ENCODE results near the gene UBL3. TPM values are rescaled to one million over a fixed set of nuclear protein-coding genes. Genes with fewer than 3 reads are reported as not detected.

UBL3 gene
- total RNA-seq, 2 donors from 2014 or later = 36.3 to 38.2 TPM

- Histone ChIP-seq H3K4me3 (no peak overlapping the region), H3K9me3 (no peaks in the 10 kb centered on the region), H3K36me3 (no peaks in the 10 kb centered on the region), H3K27ac (no peak overlapping the region), H3K4me1 (replicated peaks) (no peaks in the 10 kb centered on the region), H3K27me3 (replicated peaks; ENCODE audit: insufficient read depth) (no peaks in the 10 kb centered on the region)
- no peak for DNase-seq (ENCODE audit: low spot score)
- TF ChIP-seq CTCF (IDR thresholded peaks at IDR 0.05) (no peak), POLR2AphosphoS5 (IDR thresholded peaks at IDR 0.05) (no peak), POLR2A (IDR thresholded peaks at IDR 0.05) (no peak)
- intact Hi-C loops (cut with DNase I) = no loop called here
- WGBS = 97% methylated on average over 1 of the region's 1 CpG
Observed at GRCh38 chr13:29802621-29803020, 47.8 kb downstream of the UBL3 start.

GRCh38 chr13:29801737-29802305 is 48.6 kb downstream of the UBL3 start:
- no peaks in the 10 kb centered on the region for H3K4me1 ChIP-seq (replicated peaks)
- TF ChIP-seq POLR2A (IDR thresholded peaks at IDR 0.05) (no peak), CTCF (IDR thresholded peaks at IDR 0.05) (no peak), POLR2AphosphoS5 (IDR thresholded peaks at IDR 0.05) (no peak)
- intact Hi-C loops (cut with DNase I) = no loop called here

GRCh38 chr13:29801102-29801501 is 49.3 kb downstream of the UBL3 start:
- intact Hi-C loops (cut with DNase I) = no loop called here
- DNase-seq (ENCODE audit: low spot score) = no peak
- Histone ChIP-seq H3K27ac (no peak overlapping the region), H3K36me3 (no peaks in the 10 kb centered on the region), H3K27me3 (replicated peaks; ENCODE audit: insufficient read depth) (no peaks in the 10 kb centered on the region), H3K4me3 (no peak overlapping the region), H3K9me3 (no peaks in the 10 kb centered on the region), H3K4me1 (replicated peaks) (no peaks in the 10 kb centered on the region)
- no peak for TF ChIP-seq CTCF (IDR thresholded peaks at IDR 0.05)
- no peak for TF ChIP-seq POLR2A (IDR thresholded peaks at IDR 0.05)
- TF ChIP-seq POLR2AphosphoS5 (IDR thresholded peaks at IDR 0.05) = no peak
- 90% methylated on average over 4 of the region's 4 CpGs for WGBS

More at GRCh38 chr13:29801737-29802305, 48.6 kb downstream of the UBL3 start:
- Histone ChIP-seq H3K27me3 (replicated peaks; ENCODE audit: insufficient read depth) (no peaks in the 10 kb centered on the region), H3K36me3 (no peaks in the 10 kb centered on the region), H3K9me3 (no peaks in the 10 kb centered on the region), H3K27ac (no peak overlapping the region), H3K4me3 (no peak overlapping the region)
- WGBS = 92% methylated on average over 4 of the region's 4 CpGs
- DNase-seq (ENCODE audit: low spot score) = no peak

- Histone ChIP-seq H3K36me3 (no peaks in the 10 kb centered on the region), H3K27me3 (replicated peaks; ENCODE audit: insufficient read depth) (no peaks in the 10 kb centered on the region), H3K4me1 (replicated peaks) (no peaks in the 10 kb centered on the region), H3K9me3 (no peaks in the 10 kb centered on the region), H3K27ac (no peak overlapping the region), H3K4me3 (no peak overlapping the region)
- intact Hi-C loops (cut with DNase I) = no loop called here
- TF ChIP-seq POLR2AphosphoS5 (IDR thresholded peaks at IDR 0.05) = no peak
- TF ChIP-seq POLR2A (IDR thresholded peaks at IDR 0.05) = no peak
- TF ChIP-seq CTCF (IDR thresholded peaks at IDR 0.05) = no peak
- 94% methylated on average over 5 of the region's 6 CpGs for WGBS
- no peak for DNase-seq (ENCODE audit: low spot score)
Observed at GRCh38 chr13:29800687-29801086, 49.7 kb downstream of the UBL3 start.

GRCh38 chr13:29799041-29799440 is 51.4 kb downstream of the UBL3 start:
- H3K9me3 ChIP-seq = no peaks in the 10 kb centered on the region
- H3K36me3 ChIP-seq = no peaks in the 10 kb centered on the region
- DNase-seq (ENCODE audit: low spot score) = no peak
- no peak overlapping the region for H3K4me3 ChIP-seq
- H3K27ac ChIP-seq = no peak overlapping the region
- no peaks in the 10 kb centered on the region for H3K27me3 ChIP-seq (replicated peaks; ENCODE audit: insufficient read depth)
- intact Hi-C loops (cut with DNase I) = no loop called here
- no peaks in the 10 kb centered on the region for H3K4me1 ChIP-seq (replicated peaks)
- TF ChIP-seq CTCF (IDR thresholded peaks at IDR 0.05) (no peak), POLR2A (IDR thresholded peaks at IDR 0.05) (no peak), POLR2AphosphoS5 (IDR thresholded peaks at IDR 0.05) (no peak)
- 64% methylated on average over 2 of the region's 2 CpGs for WGBS

Data from prostate gland (tissue), 2 donors.